Mammary epithelial cell (primary cell): ENCODE measurements around the gene SRP14.

Experiments
- CTCF ChIP-seq, 2 donors: IDR thresholded peaks in 1 of 2; conservative IDR thresholded peaks in 1 of 2; 2 replicates each; pipeline ENCODE4 v1.5.1; 2011 to 2012; ENCODE audit warnings: inconsistent platforms in 2 of 2, low read length in 2 of 2, mild to moderate bottlenecking in 2 of 2, control low read depth in 1 of 2, low read depth in 1 of 2; ENCODE audit not compliant: insufficient read depth in 1 of 2; ENCODE audit errors: extremely low read depth in 1 of 2
- EZH2 ChIP-seq: IDR thresholded peaks from 2 replicates; pipeline ENCODE4 v1.6.1; 2012; ENCODE audit warnings: low read length, inconsistent platforms, borderline replicate concordance

- TF ChIP-seq EZH2 (no peak), CTCF (conservative IDR thresholded peaks at IDR 0.05 in 1 of 2, IDR thresholded peaks at IDR 0.05 in 1 of 2; ENCODE audit: extremely low read depth in 1 of 2, insufficient read depth in 1 of 2, low read depth in 1 of 2, low read length in 2 of 2) (no peak)
Observed at GRCh38 chr15:40058476-40059140, 19.6 kb upstream of the SRP14 start.
